DMS79 (cell line): ENCODE data around the gene MON1B.
"Not testable (repeated sequence)": the region's sequence is repeated elsewhere in the genome, so short reads cannot be mapped to it uniquely, and the experiment has no call there.

Source experiments
- DNase-seq: peaks from one replicate; lab custom pipeline; 2025; lab: John Stamatoyannopoulos, UW

Gene MON1B

GRCh38 chr16:77197747-77198146 is 6.8 kb downstream of the MON1B start:
- no peak for DNase-seq

- no peak for DNase-seq
These were observed 8.2 kb downstream of the MON1B start, which contains the start of gene SYCE1L for GRCh38 chr16:77199211-77199610. TSS of gene SYCE1L (plus strand) at chr16:77199408. CDS start at chr16:77199452, 44 bp downstream.

- DNase-seq, result no peak
These were observed 15.5 kb downstream of the MON1B start for GRCh38 chr16:77206533-77206932.

- DNase-seq, result no peak
These were observed 16.0 kb downstream of the MON1B start for GRCh38 chr16:77207030-77207429.

GRCh38 chr16:77208382-77208781 is 17.4 kb downstream of the MON1B start:
- DNase-seq, result no peak

GRCh38 chr16:77211880-77212740 is 21.1 kb downstream of the MON1B start:
- DNase-seq, result peak; percentile 71

GRCh38 chr16:77212741-77213541 is 22.0 kb downstream of the MON1B start:
- peak; percentile 18 for DNase-seq

GRCh38 chr16:77213542-77214106 is 22.6 kb downstream of the MON1B start:
- DNase-seq, result no peak

- no peak for DNase-seq
These were observed 23.6 kb downstream of the MON1B start for GRCh38 chr16:77214411-77215138.

- DNase-seq, result no peak
These were observed 28.4 kb downstream of the MON1B start for GRCh38 chr16:77219437-77219836.

- DNase-seq, result no peak
These were observed 29.4 kb downstream of the MON1B start for GRCh38 chr16:77220427-77220826.

GRCh38 chr16:77221482-77221881 is 30.5 kb downstream of the MON1B start:
- DNase-seq, result no peak

GRCh38 chr16:77223184-77223583 is 32.2 kb downstream of the MON1B start:
- no peak for DNase-seq

- DNase-seq, result no peak
These were observed 34.2 kb downstream of the MON1B start for GRCh38 chr16:77225182-77225581.

- DNase-seq, result no peak
These were observed 36.8 kb downstream of the MON1B start for GRCh38 chr16:77227745-77228144.

GRCh38 chr16:77231047-77231446 is 40.1 kb downstream of the MON1B start:
- DNase-seq, result no peak

- DNase-seq, result no peak
These were observed 43.0 kb downstream of the MON1B start for GRCh38 chr16:77233799-77234519.

- DNase-seq, result no peak
These were observed 43.6 kb downstream of the MON1B start for GRCh38 chr16:77234611-77235010.

GRCh38 chr16:77236063-77236511 is 45.1 kb downstream of the MON1B start:
- DNase-seq, result no peak

GRCh38 chr16:77238593-77238992 is 47.6 kb downstream of the MON1B start:
- DNase-seq, result peak; percentile 75

GRCh38 chr16:77242471-77242870 is 51.5 kb downstream of the MON1B start:
- DNase-seq, result not testable (repeated sequence)
